HFFc6 (cell line): Measurements from ENCODE around the gene TRAPPC14. TPM values are rescaled to one million over a fixed set of nuclear protein-coding genes. Genes with fewer than 3 reads are reported as not detected.
"Not testable (repeated sequence)": the region's sequence is repeated elsewhere in the genome, so short reads cannot be mapped to it uniquely, and the experiment has no call there.

Experiments
- DNase-seq: peaks from one replicate; pipeline ENCODE4 v3.0.0-alpha.2; 2018
- H3K27ac Mint-ChIP-seq: 2 replicates; pipeline ENCODE4 v1.8.0; 2020; ENCODE audit warnings: mild to moderate bottlenecking, mixed read lengths
- H3K27me3 Mint-ChIP-seq: 2 replicates; pipeline ENCODE4 v1.8.0; 2021; ENCODE audit warnings: mild to moderate bottlenecking, moderate library complexity, mixed read lengths; ENCODE audit not compliant: insufficient read depth
- H3K36me3 Mint-ChIP-seq: 2 replicates; pipeline ENCODE4 v1.8.0; 2021; ENCODE audit warnings: low read depth, mixed read lengths
- H3K4me1 Mint-ChIP-seq: 2 replicates; pipeline ENCODE4 v1.8.0; 2020; ENCODE audit warnings: low read depth, mixed read lengths
- H3K4me3 Mint-ChIP-seq: 2 replicates; pipeline ENCODE4 v1.8.0; 2020; ENCODE audit warnings: mild to moderate bottlenecking, moderate library complexity, mixed read lengths
- H3K9me3 Mint-ChIP-seq: 2 replicates; pipeline ENCODE4 v1.8.0; 2020; ENCODE audit warnings: mild to moderate bottlenecking, mixed read lengths
- CTCF ChIP-seq: fragments of 200-600 bp; sonication (generic); IDR thresholded peaks from 2 replicates; pipeline ENCODE4 v1.5.0; 2021; ENCODE audit warnings: antibody characterized with exemption, mild to moderate bottlenecking
- total RNA-seq, 6 experiments: library from RNA; stranded (reverse); fragmentation: NEBNext Ultra II Directional; extraction: Animal tissue kit (Norgen Biotek cat#: 25700); gene quantifications; 2 replicates in 1 of 6; 3 replicates in 5 of 6; pipeline ENCODE4 v1.2.3, GENCODE V29; 2021

Gene TRAPPC14
- total RNA-seq, 6 experiments from 2014 or later = 19.1 to 23.4 (median 21.7) TPM

- H3K4me3 Mint-ChIP-seq = no peak overlapping the region
- H3K27ac Mint-ChIP-seq = no peak overlapping the region
- H3K36me3 Mint-ChIP-seq = no peaks in the 10 kb centered on the region
- H3K4me1 Mint-ChIP-seq = peaks cover 8% of the 10 kb centered on the region
- no peak for DNase-seq
- H3K27me3 Mint-ChIP-seq = peaks cover 4% of the 10 kb centered on the region
- H3K9me3 Mint-ChIP-seq = no peaks in the 10 kb centered on the region
- TF ChIP-seq CTCF = no peak
These were observed 20.4 kb downstream of the TRAPPC14 start for GRCh38 chr7:100137851-100138760.

- DNase-seq = peak; percentile 60
- Mint-ChIP-seq H3K4me1 (peaks cover 23% of the 10 kb centered on the region), H3K27me3 (no peaks in the 10 kb centered on the region; the same call in 1 of the 2 replicates), H3K27ac (no peak overlapping the region; the same call in 1 of the 2 replicates), H3K36me3 (no peaks in the 10 kb centered on the region), H3K4me3 (0 out of 2 replicates have a peak overlapping the region, but pooled peaks have one; percentile 27), H3K9me3 (no peaks in the 10 kb centered on the region)
- TF ChIP-seq CTCF = peak; percentile 88
These were observed 25.8 kb downstream of the TRAPPC14 start for GRCh38 chr7:100132697-100133151.

- H3K4me3 Mint-ChIP-seq = no peak overlapping the region
- H3K4me1 Mint-ChIP-seq = peaks cover 23% of the 10 kb centered on the region
- H3K9me3 Mint-ChIP-seq = no peaks in the 10 kb centered on the region
- DNase-seq = no peak
- TF ChIP-seq CTCF = no peak
- H3K27ac Mint-ChIP-seq = no peak overlapping the region
- no peaks in the 10 kb centered on the region; the same call in 1 of the 2 replicates for H3K27me3 Mint-ChIP-seq
- no peaks in the 10 kb centered on the region for H3K36me3 Mint-ChIP-seq
These were observed 26.4 kb downstream of the TRAPPC14 start for GRCh38 chr7:100132126-100132525.

DNA sequence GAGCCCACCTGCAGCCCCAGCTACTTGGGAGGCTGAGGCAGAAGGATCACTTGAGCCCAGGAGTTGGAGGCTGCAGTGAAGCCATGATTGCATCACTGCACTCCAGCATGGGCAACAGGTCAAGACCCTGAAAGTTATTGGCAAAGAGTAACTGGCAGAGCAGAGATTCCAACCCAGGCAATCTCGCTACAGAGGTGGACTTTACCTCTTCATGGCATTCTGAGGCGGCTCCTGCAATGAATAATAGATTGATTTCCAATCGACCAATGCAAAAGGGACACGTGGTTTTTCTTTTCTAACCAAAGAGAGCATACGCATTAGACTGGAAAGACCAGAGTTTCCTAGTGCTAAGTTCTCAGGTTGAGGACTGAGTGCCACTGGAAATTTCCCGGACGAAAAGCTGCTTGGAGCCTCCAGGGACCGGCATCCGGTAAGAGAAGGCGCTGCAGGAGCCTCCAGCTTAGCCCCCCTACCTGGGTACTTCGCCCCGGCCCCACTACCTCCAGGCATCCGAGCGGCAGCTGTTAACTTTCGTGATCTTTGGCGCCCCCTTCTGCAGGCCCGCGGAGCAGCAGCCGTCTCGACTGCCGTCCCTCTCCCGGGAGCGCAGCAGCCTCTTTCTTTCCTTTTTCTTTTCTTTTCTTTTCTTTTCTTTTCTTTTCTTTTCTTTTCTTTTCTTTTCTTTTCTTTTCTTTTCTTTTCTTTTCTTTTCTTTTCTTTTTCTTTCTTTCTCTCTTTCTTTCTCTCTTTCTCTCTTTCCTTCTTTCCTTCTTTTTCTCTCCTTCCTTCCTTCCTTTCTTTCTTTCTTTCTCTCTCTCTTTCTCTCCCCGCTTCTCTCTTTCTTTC is 27.7 kb downstream of the TRAPPC14 start:
- no peak for DNase-seq
- Mint-ChIP-seq H3K9me3 (no peaks in the 10 kb centered on the region), H3K27me3 (peaks cover 6% of the 10 kb centered on the region), H3K4me1 (peaks cover 23% of the 10 kb centered on the region), H3K4me3 (peak overlapping the region; percentile 72), H3K27ac (no peak overlapping the region), H3K36me3 (no peaks in the 10 kb centered on the region)
- peak; percentile 90 for TF ChIP-seq CTCF

GRCh38 chr7:100130220-100130607 is 28.3 kb downstream of the TRAPPC14 start:
- not testable (repeated sequence) for H3K9me3 Mint-ChIP-seq, H3K27me3 Mint-ChIP-seq, DNase-seq, H3K4me3 Mint-ChIP-seq, H3K27ac Mint-ChIP-seq, H3K36me3 Mint-ChIP-seq
- peaks cover 23% of the 10 kb centered on the region for H3K4me1 Mint-ChIP-seq
